ENCODE results near the gene ABHD16A. TPM values are rescaled to one million over a fixed set of nuclear protein-coding genes. Genes with fewer than 3 reads are reported as not detected.

Gene ABHD16A
- total and polyA plus RNA-seq, 2 donors (not counting 3 experiments of a cell fraction or from before 2014, with no cell fraction given), result 48.9 to 60.3 TPM

DNA sequence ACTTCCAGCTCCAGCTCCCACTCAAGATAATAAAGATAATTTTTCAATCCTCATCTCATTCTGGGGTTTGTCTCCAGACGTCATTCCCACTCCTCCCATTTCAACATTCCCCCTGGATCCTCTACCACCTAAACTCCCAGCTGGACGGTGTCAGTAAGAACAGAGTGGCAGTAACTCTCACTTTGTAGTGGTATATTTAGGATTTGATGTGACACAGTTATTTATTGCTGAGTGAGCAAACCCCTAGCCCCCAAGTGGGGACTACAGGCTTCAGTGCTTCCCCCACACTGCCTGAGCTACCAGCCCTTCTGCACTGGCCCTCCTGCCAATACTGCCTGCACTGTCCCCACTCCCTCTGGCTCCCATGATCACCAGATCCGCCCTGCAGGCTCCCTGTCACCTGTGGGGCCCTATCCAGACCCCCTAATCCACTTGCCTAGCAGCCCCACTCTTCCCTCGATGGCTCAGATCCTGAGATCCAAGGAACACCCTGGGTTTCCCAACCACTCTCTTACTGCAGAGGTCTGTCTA lies 44.9 kb downstream of the ABHD16A start:
- H3K4me1 ChIP-seq (ENCODE audit: control insufficient read depth, extremely low read depth, insufficient read depth, low read length), result peaks cover 30% of the 10 kb centered on the region
- BruUV-seq (replicated peaks), result no TSS peak
- H3K27me3 ChIP-seq (ENCODE audit: control insufficient read depth in 2 of 2, insufficient read depth in 2 of 2, low read length in 2 of 2), result no peaks in the 10 kb centered on the region
- CTCF ChIA-PET, result interaction anchor here (0.6 kb wide), 1 partner anchor 107 kb away, joined by 3 read pairs; no protein-coding TSS in a partner anchor
- POLR2A ChIA-PET, result interaction anchor here (0.9 kb wide), 1 partner anchor 157 kb away, joined by 4 read pairs; the partner anchor contains the start of genes HSPA1A and HSPA1L
- no peak overlapping the region for H3K4me2 ChIP-seq (ENCODE audit: insufficient read depth, low read length)
- no peak overlapping the region for H3K4me3 ChIP-seq (replicated peaks in 1 of 3; ENCODE audit: insufficient read depth in 1 of 3, low read depth in 1 of 3, low read length in 3 of 3)
- no peak for FAIRE-seq
- no peak overlapping the region for H3K9ac ChIP-seq (replicated peaks; ENCODE audit: extremely low read depth, insufficient read depth, low read length)
- no peak for TF ChIP-seq POLR2AphosphoS5 (IDR thresholded peaks at IDR 0.05; ENCODE audit: insufficient read depth, low read depth, low read length)
- TF ChIP-seq, protein P1, sequence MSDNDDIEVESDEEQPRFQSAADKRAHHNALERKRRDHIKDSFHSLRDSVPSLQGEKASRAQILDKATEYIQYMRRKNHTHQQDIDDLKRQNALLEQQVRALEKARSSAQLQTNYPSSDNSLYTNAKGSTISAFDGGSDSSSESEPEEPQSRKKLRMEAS (IDR thresholded peaks at IDR 0.05; ENCODE audit: insufficient read depth, insufficient read length), result no peak
- no peak for TF ChIP-seq FOS (IDR thresholded peaks at IDR 0.05; ENCODE audit: borderline replicate concordance, insufficient read depth, low read length)
- TF ChIP-seq JUN (IDR thresholded peaks at IDR 0.05; ENCODE audit: borderline replicate concordance, insufficient read depth, insufficient read length, low read depth), result no peak
- no peak for TF ChIP-seq MYC (IDR thresholded peaks at IDR 0.05; ENCODE audit: low read depth, low read length)
- TF ChIP-seq EZH2 (IDR thresholded peaks at IDR 0.05; ENCODE audit: borderline replicate concordance, low read depth, low read length, severe bottlenecking), result no peak
- no peak for TF ChIP-seq GATA2 (IDR thresholded peaks at IDR 0.05; ENCODE audit: insufficient read depth, insufficient read length, low read depth, low read length)
- no peak for TF ChIP-seq POLR2A (IDR thresholded peaks at IDR 0.05; ENCODE audit: low read depth, low read length)
- TF ChIP-seq, protein P2, sequence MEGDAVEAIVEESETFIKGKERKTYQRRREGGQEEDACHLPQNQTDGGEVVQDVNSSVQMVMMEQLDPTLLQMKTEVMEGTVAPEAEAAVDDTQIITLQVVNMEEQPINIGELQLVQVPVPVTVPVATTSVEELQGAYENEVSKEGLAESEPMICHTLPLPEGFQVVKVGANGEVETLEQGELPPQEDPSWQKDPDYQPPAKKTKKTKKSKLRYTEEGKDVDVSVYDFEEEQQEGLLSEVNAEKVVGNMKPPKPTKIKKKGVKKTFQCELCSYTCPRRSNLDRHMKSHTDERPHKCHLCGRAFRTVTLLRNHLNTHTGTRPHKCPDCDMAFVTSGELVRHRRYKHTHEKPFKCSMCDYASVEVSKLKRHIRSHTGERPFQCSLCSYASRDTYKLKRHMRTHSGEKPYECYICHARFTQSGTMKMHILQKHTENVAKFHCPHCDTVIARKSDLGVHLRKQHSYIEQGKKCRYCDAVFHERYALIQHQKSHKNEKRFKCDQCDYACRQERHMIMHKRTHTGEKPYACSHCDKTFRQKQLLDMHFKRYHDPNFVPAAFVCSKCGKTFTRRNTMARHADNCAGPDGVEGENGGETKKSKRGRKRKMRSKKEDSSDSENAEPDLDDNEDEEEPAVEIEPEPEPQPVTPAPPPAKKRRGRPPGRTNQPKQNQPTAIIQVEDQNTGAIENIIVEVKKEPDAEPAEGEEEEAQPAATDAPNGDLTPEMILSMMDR (IDR thresholded peaks at IDR 0.05; ENCODE audit: extremely low read depth in 1 of 2, insufficient read depth in 1 of 2, low read depth in 1 of 2, low read length in 2 of 2), result no peak
- no peaks in the 10 kb centered on the region for H3K9me1 ChIP-seq (replicated peaks; ENCODE audit: control insufficient read depth, extremely low read depth, insufficient read depth, low read length)
- no peak overlapping the region for H3K27ac ChIP-seq (ENCODE audit: insufficient read depth, low read depth, low read length)
- no peak for DNase-seq (ENCODE audit: low read depth, low spot score)
- H3K9me3 ChIP-seq (replicated peaks; ENCODE audit: control insufficient read depth, insufficient read depth, low read length), result no peaks in the 10 kb centered on the region
- intact Hi-C loops (cut with micrococcal nuclease) (no loop called here), dilution Hi-C loops (cut with MboI; ENCODE audit: extremely low pct_ligation_motif_present, low sequenced_read_pairs) (no loop called here)
- H3K36me3 ChIP-seq (ENCODE audit: control insufficient read depth in 2 of 2, extremely low read depth in 1 of 2, insufficient read depth in 2 of 2, low read length in 2 of 2), result peaks cover 3 to 4% of the 10 kb centered on the region in 2 experiments
- no peaks in the 10 kb centered on the region for H4K20me1 ChIP-seq (replicated peaks; ENCODE audit: control insufficient read depth, extremely low read depth, insufficient read depth, low read length)
- no peak overlapping the region for H2AFZ ChIP-seq (ENCODE audit: low read depth, low read length)
- H3K79me2 ChIP-seq (ENCODE audit: control insufficient read depth, insufficient read depth, low read length), result peaks cover 22% of the 10 kb centered on the region
